GM19468 (cell line): ENCODE results near the gene BTAF1.
"Not testable (repeated sequence)": the region's sequence is repeated elsewhere in the genome, so short reads cannot be mapped to it uniquely, and the experiment has no call there.

ENCODE experiments used
- ATAC-seq: cut with Tn5 transposase; IDR thresholded peaks from one replicate; pipeline ENCODE4 v1.9.1; 2021; ENCODE audit warnings: mild to moderate bottlenecking, moderate library complexity, moderate number of reproducible peaks; ENCODE audit not compliant: unreplicated experiment; ENCODE audit errors: extremely low read depth

Gene BTAF1

GRCh38 chr10:91923371-91924211 lies at the start of gene BTAF1:
Gene BTAF1, plus strand, starts transcription at chr10:91923770. Its CDS starts 307 bp downstream, at chr10:91924077.
- peak; percentile 97 for ATAC-seq

- no peak for ATAC-seq
These were observed 48.4 kb upstream of the BTAF1 start for GRCh38 chr10:91875156-91875555.

GRCh38 chr10:91875779-91876178 lies 47.8 kb upstream of the BTAF1 start:
- no peak for ATAC-seq

- no peak for ATAC-seq
These were observed 43.9 kb upstream of the BTAF1 start for GRCh38 chr10:91879515-91880170.

DNA sequence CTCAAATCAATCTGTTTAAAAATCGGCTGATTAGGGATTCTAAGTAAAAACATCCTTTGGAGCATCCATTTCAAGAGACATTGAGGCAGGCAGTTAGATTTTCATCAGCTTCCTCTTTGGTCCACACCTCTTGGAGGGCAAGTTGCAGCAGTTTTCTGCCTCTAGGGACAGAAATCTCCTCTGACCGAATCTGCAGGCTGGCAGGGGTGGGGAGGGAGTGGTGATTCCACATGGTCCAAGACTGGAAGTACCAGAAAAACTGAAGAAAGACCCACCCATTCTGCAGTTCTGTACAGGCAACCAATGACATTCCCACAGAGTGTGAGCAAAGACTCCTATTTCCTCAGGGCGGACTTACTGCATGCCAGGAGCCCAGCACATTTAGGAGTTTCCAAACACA lies 43.3 kb upstream of the BTAF1 start:
- ATAC-seq = no peak

GRCh38 chr10:91883549-91884444 lies 39.8 kb upstream of the BTAF1 start:
- no peak for ATAC-seq

DNA sequence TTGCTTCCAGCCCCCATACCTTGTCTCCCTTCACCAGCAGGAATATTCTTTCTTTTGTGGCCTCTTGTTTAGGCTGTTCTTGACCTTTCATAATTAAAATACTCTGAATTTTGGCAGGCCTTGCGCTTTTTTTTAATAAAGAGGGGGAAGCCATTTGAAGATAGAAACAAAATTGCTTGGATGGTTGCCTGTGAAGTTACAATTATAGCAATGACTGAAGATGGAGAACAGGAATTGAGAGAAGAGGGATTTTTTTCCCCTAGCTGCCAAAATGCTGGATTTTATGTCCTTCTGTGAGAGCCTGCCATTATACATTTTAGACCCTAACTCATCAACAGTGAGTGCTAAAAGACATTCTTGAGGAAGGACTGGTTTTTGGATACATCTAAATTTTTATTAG lies 39.0 kb upstream of the BTAF1 start:
- no peak for ATAC-seq

DNA sequence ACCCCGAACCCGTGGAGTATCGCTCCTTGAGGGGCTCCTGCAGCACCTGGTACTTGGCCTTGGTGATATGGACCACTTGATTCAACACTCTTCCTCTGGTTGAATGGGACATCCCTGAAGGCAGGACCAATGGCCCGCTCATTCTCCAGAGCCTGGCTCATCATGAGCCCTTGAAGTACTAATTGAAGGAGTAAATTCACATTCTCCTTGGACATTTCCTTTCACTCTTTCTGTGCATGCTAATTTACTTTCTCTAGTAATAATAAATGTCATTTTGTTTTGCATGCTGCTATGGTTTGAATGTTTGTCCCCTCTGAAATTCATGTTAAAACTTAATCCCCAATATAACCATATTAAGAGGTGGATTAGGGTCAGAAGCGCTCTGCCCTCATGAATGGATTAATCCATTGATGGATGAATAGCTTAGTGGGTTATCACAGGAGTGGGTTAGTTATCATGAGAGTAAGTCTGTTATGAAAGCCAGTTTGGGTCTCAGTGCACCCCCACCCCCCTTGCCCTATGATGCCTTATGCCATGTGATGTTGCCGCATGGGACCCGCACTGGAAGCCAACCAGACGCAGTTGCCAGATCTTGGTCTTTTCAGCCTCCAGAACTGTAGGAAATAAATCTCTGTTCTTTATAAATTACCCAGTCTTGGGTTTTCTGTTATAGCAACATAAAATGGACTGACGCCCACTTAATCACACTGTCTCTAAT lies 38.0 kb upstream of the BTAF1 start:
- ATAC-seq = no peak

- no peak for ATAC-seq
These were observed 36.7 kb upstream of the BTAF1 start for GRCh38 chr10:91886954-91887271.

GRCh38 chr10:91887272-91888076 lies 36.1 kb upstream of the BTAF1 start:
- ATAC-seq = no peak

DNA sequence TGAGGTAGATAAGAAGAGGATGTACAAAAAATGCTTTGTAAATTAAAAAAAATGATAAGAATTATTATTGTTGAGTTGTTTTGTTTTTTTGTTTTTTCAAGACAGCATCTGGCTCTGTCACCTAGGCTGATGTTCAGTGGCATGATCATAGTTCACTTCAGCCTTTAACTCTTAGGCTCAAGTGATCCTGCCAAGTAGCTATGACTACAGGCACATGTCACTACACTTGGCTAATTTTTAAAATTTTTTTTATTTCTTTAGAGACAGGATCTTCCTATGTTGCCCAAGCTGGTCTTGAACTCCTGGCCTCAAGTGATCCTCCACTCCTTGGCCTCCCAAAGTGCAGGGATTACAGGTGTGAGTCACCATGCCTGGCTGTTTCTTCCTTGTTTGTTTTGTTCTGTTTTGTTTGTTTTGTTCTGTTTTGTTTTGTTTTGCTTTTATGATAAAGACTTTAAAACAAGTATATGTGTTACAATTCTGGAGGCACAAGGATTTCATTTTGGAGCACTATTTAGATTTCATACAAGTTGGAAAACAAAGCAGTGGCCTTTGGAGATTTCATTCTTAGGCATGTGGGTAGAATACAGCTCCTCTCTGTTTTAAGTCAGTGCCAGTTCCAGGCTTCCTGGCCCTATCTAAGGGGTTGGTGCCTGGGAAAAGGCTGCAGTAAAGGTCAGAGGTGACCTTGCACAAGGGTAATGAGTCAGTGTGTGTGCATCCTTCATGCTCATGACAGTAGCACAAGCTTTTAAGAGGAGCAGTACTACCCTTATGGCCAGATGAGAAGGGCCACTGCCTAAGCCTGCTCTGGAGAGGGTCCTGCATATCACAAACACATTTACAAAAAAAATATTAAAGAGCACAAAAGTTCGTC lies 32.2 kb upstream of the BTAF1 start:
- no peak for ATAC-seq

DNA sequence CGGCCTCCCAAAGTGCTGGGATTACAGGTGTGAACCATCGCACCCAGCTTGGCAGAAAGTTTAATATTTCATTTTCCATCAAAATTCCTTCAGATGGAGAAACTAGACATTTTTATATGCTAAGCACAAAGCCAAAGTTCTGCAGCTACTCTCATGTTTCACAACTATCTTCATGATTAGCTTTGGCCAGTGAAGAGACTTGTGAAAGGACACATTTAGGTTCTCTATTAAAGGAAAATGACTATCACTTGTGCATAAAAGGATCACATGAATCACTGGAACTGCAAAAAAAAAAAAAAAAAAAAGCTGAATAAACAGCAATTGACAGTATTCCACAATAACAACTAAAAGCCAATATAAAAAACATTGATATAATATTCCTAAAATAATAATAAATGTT lies 30.5 kb upstream of the BTAF1 start:
- no peak for ATAC-seq

DNA sequence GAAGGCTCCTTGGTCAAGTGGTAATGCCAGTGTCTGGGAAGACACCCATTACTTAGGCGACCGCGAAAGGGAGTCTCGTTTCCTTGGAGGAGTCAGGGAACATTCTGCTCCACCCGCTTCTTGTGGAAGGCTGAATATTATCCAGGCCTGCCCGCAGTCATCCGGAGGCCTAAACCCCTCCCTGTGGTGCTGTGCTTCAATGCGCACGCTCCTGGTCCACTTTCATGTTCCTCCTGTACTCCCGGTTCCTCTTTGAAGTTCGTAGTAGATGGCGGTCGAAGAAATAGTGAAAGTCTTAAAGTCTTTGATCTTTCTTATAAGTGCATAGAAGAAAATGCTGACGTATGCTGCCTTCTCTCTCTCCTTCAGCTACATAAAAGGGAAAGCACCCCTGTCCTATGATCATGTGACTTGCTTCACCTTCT lies 29.3 kb upstream of the BTAF1 start:
- not testable (repeated sequence) for ATAC-seq

GRCh38 chr10:91896212-91896756 lies 27.3 kb upstream of the BTAF1 start:
- no peak for ATAC-seq

DNA sequence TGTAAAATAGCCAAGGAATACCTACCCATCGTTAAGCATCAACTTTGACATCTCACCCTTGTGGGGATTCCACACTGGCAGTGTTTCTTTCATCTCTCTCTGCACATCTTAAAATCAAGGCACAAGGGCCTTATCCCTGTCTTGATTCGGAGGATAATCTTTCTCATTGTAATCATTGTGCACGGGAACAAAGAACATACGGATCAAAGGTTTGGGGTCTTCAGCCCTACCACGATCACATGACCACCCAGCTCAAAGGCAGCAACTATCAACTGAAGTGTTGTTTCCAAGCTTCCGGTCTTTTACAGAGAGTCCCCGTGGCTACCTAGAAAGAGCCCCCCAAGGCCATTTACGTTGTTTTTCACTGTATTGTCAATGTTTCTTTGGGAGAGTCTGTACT lies 26.1 kb upstream of the BTAF1 start:
- no peak for ATAC-seq

DNA sequence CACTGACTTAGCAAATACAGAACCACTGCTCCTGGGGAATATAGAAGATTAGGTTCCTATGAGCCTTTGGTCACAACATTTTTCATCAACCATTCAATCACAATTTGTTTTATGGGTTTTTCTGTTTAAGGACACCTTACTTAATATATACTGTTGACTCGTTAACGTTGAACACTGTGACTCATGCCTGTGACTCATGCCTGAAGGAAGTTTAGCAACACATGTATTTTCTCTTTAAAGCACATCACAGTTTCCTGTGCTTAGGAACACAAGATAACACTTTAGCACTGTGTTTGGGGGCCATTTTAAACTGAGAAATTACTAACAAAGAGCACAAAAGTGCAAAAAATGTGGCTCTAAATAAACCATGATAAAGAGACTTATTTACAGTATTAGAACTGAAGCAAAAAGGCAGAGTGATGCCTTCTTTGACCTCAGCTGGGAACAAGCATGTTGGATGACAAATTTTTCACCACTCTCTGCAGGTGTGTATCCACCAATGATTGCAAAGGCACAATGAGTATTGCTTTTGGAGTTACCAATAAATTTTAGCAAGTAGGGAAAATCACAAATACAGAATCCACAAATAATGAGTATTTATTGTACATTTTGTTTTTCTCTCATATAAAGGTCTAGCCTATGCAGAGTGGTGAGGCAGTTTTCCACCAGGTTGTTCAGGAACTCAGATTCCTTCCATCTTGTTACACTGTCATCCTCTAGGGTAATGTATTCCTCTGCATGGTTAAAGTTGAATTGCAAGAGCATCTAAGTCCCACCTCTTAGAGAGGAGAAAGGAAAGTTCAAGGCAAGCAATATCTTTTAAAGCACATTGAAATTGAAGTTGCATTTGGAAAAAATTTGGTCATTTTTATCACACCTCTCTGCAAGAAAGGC lies 21.5 kb upstream of the BTAF1 start:
- no peak for ATAC-seq

- ATAC-seq = no peak
These were observed 16.5 kb upstream of the BTAF1 start for GRCh38 chr10:91907033-91907594.
